Measurements from ENCODE around the gene LPGAT1. TPM values are rescaled to one million over a fixed set of nuclear protein-coding genes. Genes with fewer than 3 reads are reported as not detected.
"Not testable (repeated sequence)": the region's sequence is repeated elsewhere in the genome, so short reads cannot be mapped to it uniquely, and the experiment has no call there.

Gene LPGAT1
- total and polyA plus RNA-seq, 8 donors, result 8.2 to 49.7 (median 24.7) TPM

- no peak overlapping the region for H3K4me3 ChIP-seq
- ATAC-seq (no peak), DNase-seq (peak in 3 of 6 donors; percentile 26 to 62 (median 54)), FAIRE-seq (no peak)
- no peak overlapping the region for H3K27ac ChIP-seq
- no peaks in the 10 kb centered on the region for H3K36me3 ChIP-seq
- TF ChIP-seq CTCF (IDR thresholded peaks at IDR 0.05), result no peak
- H3K27me3 ChIP-seq, result no peaks in the 10 kb centered on the region
- no peaks in the 10 kb centered on the region for H3K4me1 ChIP-seq
- no peaks in the 10 kb centered on the region for H3K9me3 ChIP-seq
- intact Hi-C loops (cut with DNase I), result no loop called here
- 84 to 88% methylated on average over 22 to 25 of the region's 25 CpGs for WGBS, 2 donors
Observed at GRCh38 chr1:211874521-211875347, 44.2 kb upstream of the LPGAT1 start.

GRCh38 chr1:211873731-211874130 is 43.2 kb upstream of the LPGAT1 start:
- FAIRE-seq; H3K4me3 ChIP-seq; intact Hi-C loops (cut with DNase I); DNase-seq; H3K4me1 ChIP-seq; H3K36me3 ChIP-seq; ATAC-seq; H3K9me3 ChIP-seq; H3K27me3 ChIP-seq; H3K27ac ChIP-seq: not testable (repeated sequence)
- WGBS, 2 donors, result 92 to 99% methylated on average over 3 of the region's 3 CpGs

GRCh38 chr1:211870156-211870555 is 39.6 kb upstream of the LPGAT1 start:
- no peaks in the 10 kb centered on the region for H3K27me3 ChIP-seq
- intact Hi-C loops (cut with DNase I), result no loop called here
- no peak for ATAC-seq
- H3K9me3 ChIP-seq, result no peaks in the 10 kb centered on the region
- no peak for TF ChIP-seq CTCF (IDR thresholded peaks at IDR 0.05)
- H3K27ac ChIP-seq, result no peak overlapping the region
- no peaks in the 10 kb centered on the region for H3K4me1 ChIP-seq
- H3K4me3 ChIP-seq, result no peak overlapping the region
- 60 to 68% methylated on average over 1 of the region's 1 CpG for WGBS, 2 donors
- H3K36me3 ChIP-seq, result no peaks in the 10 kb centered on the region
- DNase-seq, result no peak
- FAIRE-seq, result no peak

GRCh38 chr1:211865180-211865579 is 34.6 kb upstream of the LPGAT1 start:
- no peak for DNase-seq
- no peak for FAIRE-seq
- no peak for TF ChIP-seq CTCF (IDR thresholded peaks at IDR 0.05)
- Histone ChIP-seq H3K4me1 (no peaks in the 10 kb centered on the region), H3K9me3 (no peaks in the 10 kb centered on the region), H3K36me3 (no peaks in the 10 kb centered on the region), H3K4me3 (no peak overlapping the region), H3K27me3 (no peaks in the 10 kb centered on the region), H3K27ac (no peak overlapping the region)
- ATAC-seq, result no peak
- 97 to 100% methylated on average over 2 of the region's 2 CpGs for WGBS, 2 donors
- intact Hi-C loops (cut with DNase I), result no loop called here

GRCh38 chr1:211859405-211859804 is 28.8 kb upstream of the LPGAT1 start:
- intact Hi-C loops (cut with DNase I), result no loop called here
- no peaks in the 10 kb centered on the region for H3K27me3 ChIP-seq
- WGBS, 2 donors, result 79% methylated on average over 3 of the region's 3 CpGs
- H3K9me3 ChIP-seq, result no peaks in the 10 kb centered on the region
- DNase-seq (no peak), ATAC-seq (no peak), FAIRE-seq (no peak)
- H3K4me3 ChIP-seq, result no peak overlapping the region
- no peaks in the 10 kb centered on the region for H3K4me1 ChIP-seq
- no peak overlapping the region for H3K27ac ChIP-seq
- no peak for TF ChIP-seq CTCF (IDR thresholded peaks at IDR 0.05)
- H3K36me3 ChIP-seq, result no peaks in the 10 kb centered on the region
